ENCODE data around the gene FABP3.

FABP3 gene

GRCh38 chr1:31372751-31373055, 173 bp downstream of the FABP3 start:
- peaks cover 10% of the 10 kb centered on the region for H3K27me3 ChIP-seq (ENCODE audit: control insufficient read depth, insufficient read depth, low read length, poor library complexity, severe bottlenecking)
- H3K4me3 ChIP-seq (ENCODE audit: insufficient read depth, low read depth, low read length): peak overlapping the region; percentile 41
- no peaks in the 10 kb centered on the region for H3K9me3 ChIP-seq (ENCODE audit: control insufficient read depth, low read length)
- H3K27ac ChIP-seq (ENCODE audit: insufficient read depth, low read depth, low read length, poor library complexity, severe bottlenecking): peak overlapping the region; percentile 68
- 25 to 26% methylated on average over 10 of the region's 10 CpGs for WGBS, 2 experiments
- no peaks in the 10 kb centered on the region for H3K36me3 ChIP-seq (ENCODE audit: control insufficient read depth, insufficient read depth, low read length)
- peaks cover 20% of the 10 kb centered on the region for H3K4me1 ChIP-seq (ENCODE audit: control insufficient read depth, insufficient read depth, low read length)

- Histone ChIP-seq H3K4me1 (ENCODE audit: control insufficient read depth, insufficient read depth, low read length) (peaks cover 20% of the 10 kb centered on the region), H3K27ac (ENCODE audit: insufficient read depth, low read depth, low read length, poor library complexity, severe bottlenecking) (no peak overlapping the region), H3K27me3 (ENCODE audit: control insufficient read depth, insufficient read depth, low read length, poor library complexity, severe bottlenecking) (peaks cover 10% of the 10 kb centered on the region), H3K9me3 (ENCODE audit: control insufficient read depth, low read length) (no peaks in the 10 kb centered on the region), H3K36me3 (ENCODE audit: control insufficient read depth, insufficient read depth, low read length) (peaks cover 4% of the 10 kb centered on the region), H3K4me3 (ENCODE audit: insufficient read depth, low read depth, low read length) (no peak overlapping the region)
- WGBS, 2 experiments: 85 to 92% methylated on average over 3 of the region's 3 CpGs
These were observed 825 bp downstream of the FABP3 start for GRCh38 chr1:31372051-31372450.

GRCh38 chr1:31371121-31371959, 1.5 kb downstream of the FABP3 start:
- peaks cover 13% of the 10 kb centered on the region for H3K4me1 ChIP-seq (ENCODE audit: control insufficient read depth, insufficient read depth, low read length)
- H3K9me3 ChIP-seq (ENCODE audit: control insufficient read depth, low read length): no peaks in the 10 kb centered on the region
- peaks cover 4% of the 10 kb centered on the region for H3K36me3 ChIP-seq (ENCODE audit: control insufficient read depth, insufficient read depth, low read length)
- H3K27me3 ChIP-seq (ENCODE audit: control insufficient read depth, insufficient read depth, low read length, poor library complexity, severe bottlenecking): peaks cover 10% of the 10 kb centered on the region
- no peak overlapping the region for H3K4me3 ChIP-seq (ENCODE audit: insufficient read depth, low read depth, low read length)
- H3K27ac ChIP-seq (ENCODE audit: insufficient read depth, low read depth, low read length, poor library complexity, severe bottlenecking): no peak overlapping the region
- WGBS, 2 experiments: 92 to 93% methylated on average over 10 of the region's 10 CpGs

- Histone ChIP-seq H3K27ac (ENCODE audit: insufficient read depth, low read depth, low read length, poor library complexity, severe bottlenecking) (no peak overlapping the region), H3K36me3 (ENCODE audit: control insufficient read depth, insufficient read depth, low read length) (peaks cover 4% of the 10 kb centered on the region), H3K4me1 (ENCODE audit: control insufficient read depth, insufficient read depth, low read length) (peaks cover 13% of the 10 kb centered on the region), H3K27me3 (ENCODE audit: control insufficient read depth, insufficient read depth, low read length, poor library complexity, severe bottlenecking) (peaks cover 10% of the 10 kb centered on the region), H3K4me3 (ENCODE audit: insufficient read depth, low read depth, low read length) (no peak overlapping the region), H3K9me3 (ENCODE audit: control insufficient read depth, low read length) (no peaks in the 10 kb centered on the region)
- WGBS, 2 experiments: 94% methylated on average over 4 of the region's 4 CpGs
These were observed 2.3 kb downstream of the FABP3 start for GRCh38 chr1:31370565-31370964.

GRCh38 chr1:31370021-31370420, 2.9 kb downstream of the FABP3 start:
- H3K4me3 ChIP-seq (ENCODE audit: insufficient read depth, low read depth, low read length): no peak overlapping the region
- H3K27me3 ChIP-seq (ENCODE audit: control insufficient read depth, insufficient read depth, low read length, poor library complexity, severe bottlenecking): peaks cover 10% of the 10 kb centered on the region
- peaks cover 13% of the 10 kb centered on the region for H3K4me1 ChIP-seq (ENCODE audit: control insufficient read depth, insufficient read depth, low read length)
- H3K27ac ChIP-seq (ENCODE audit: insufficient read depth, low read depth, low read length, poor library complexity, severe bottlenecking): no peak overlapping the region
- WGBS, 2 experiments: 73 to 95% methylated on average over 2 of the region's 2 CpGs
- H3K9me3 ChIP-seq (ENCODE audit: control insufficient read depth, low read length): no peaks in the 10 kb centered on the region
- H3K36me3 ChIP-seq (ENCODE audit: control insufficient read depth, insufficient read depth, low read length): peaks cover 4% of the 10 kb centered on the region

- Histone ChIP-seq H3K4me3 (ENCODE audit: insufficient read depth, low read depth, low read length) (no peak overlapping the region), H3K27ac (ENCODE audit: insufficient read depth, low read depth, low read length, poor library complexity, severe bottlenecking) (no peak overlapping the region), H3K4me1 (ENCODE audit: control insufficient read depth, insufficient read depth, low read length) (peaks cover 13% of the 10 kb centered on the region), H3K36me3 (ENCODE audit: control insufficient read depth, insufficient read depth, low read length) (peaks cover 4% of the 10 kb centered on the region), H3K9me3 (ENCODE audit: control insufficient read depth, low read length) (no peaks in the 10 kb centered on the region), H3K27me3 (ENCODE audit: control insufficient read depth, insufficient read depth, low read length, poor library complexity, severe bottlenecking) (peaks cover 10% of the 10 kb centered on the region)
- 94 to 97% methylated on average over 3 of the region's 3 CpGs for WGBS, 2 experiments
These were observed 4.2 kb downstream of the FABP3 start for GRCh38 chr1:31368611-31369107.

- Histone ChIP-seq H3K9me3 (ENCODE audit: control insufficient read depth, low read length) (no peaks in the 10 kb centered on the region), H3K36me3 (ENCODE audit: control insufficient read depth, insufficient read depth, low read length) (peaks cover 4% of the 10 kb centered on the region), H3K4me3 (ENCODE audit: insufficient read depth, low read depth, low read length) (no peak overlapping the region), H3K4me1 (ENCODE audit: control insufficient read depth, insufficient read depth, low read length) (no peaks in the 10 kb centered on the region), H3K27ac (ENCODE audit: insufficient read depth, low read depth, low read length, poor library complexity, severe bottlenecking) (no peak overlapping the region), H3K27me3 (ENCODE audit: control insufficient read depth, insufficient read depth, low read length, poor library complexity, severe bottlenecking) (no peaks in the 10 kb centered on the region)
- WGBS, 2 experiments: 69 to 71% methylated on average over 2 of the region's 2 CpGs
These were observed 6.1 kb downstream of the FABP3 start for GRCh38 chr1:31366796-31367195.

GRCh38 chr1:31364561-31365250, 8.2 kb downstream of the FABP3 start:
- Histone ChIP-seq H3K27ac (ENCODE audit: insufficient read depth, low read depth, low read length, poor library complexity, severe bottlenecking) (no peak overlapping the region), H3K4me3 (ENCODE audit: insufficient read depth, low read depth, low read length) (no peak overlapping the region), H3K27me3 (ENCODE audit: control insufficient read depth, insufficient read depth, low read length, poor library complexity, severe bottlenecking) (no peaks in the 10 kb centered on the region), H3K9me3 (ENCODE audit: control insufficient read depth, low read length) (no peaks in the 10 kb centered on the region), H3K4me1 (ENCODE audit: control insufficient read depth, insufficient read depth, low read length) (no peaks in the 10 kb centered on the region), H3K36me3 (ENCODE audit: control insufficient read depth, insufficient read depth, low read length) (peaks cover 4% of the 10 kb centered on the region)
- WGBS, 2 experiments: 93 to 94% methylated on average over 3 of the region's 3 CpGs

GRCh38 chr1:31362032-31362431, 10.8 kb downstream of the FABP3 start:
- Histone ChIP-seq H3K9me3 (ENCODE audit: control insufficient read depth, low read length) (no peaks in the 10 kb centered on the region), H3K27ac (ENCODE audit: insufficient read depth, low read depth, low read length, poor library complexity, severe bottlenecking) (no peak overlapping the region), H3K27me3 (ENCODE audit: control insufficient read depth, insufficient read depth, low read length, poor library complexity, severe bottlenecking) (no peaks in the 10 kb centered on the region), H3K36me3 (ENCODE audit: control insufficient read depth, insufficient read depth, low read length) (no peaks in the 10 kb centered on the region), H3K4me3 (ENCODE audit: insufficient read depth, low read depth, low read length) (no peak overlapping the region), H3K4me1 (ENCODE audit: control insufficient read depth, insufficient read depth, low read length) (no peaks in the 10 kb centered on the region)
- 87 to 100% methylated on average over 3 of the region's 3 CpGs for WGBS, 2 experiments

- Histone ChIP-seq H3K4me3 (ENCODE audit: insufficient read depth, low read depth, low read length) (no peak overlapping the region), H3K36me3 (ENCODE audit: control insufficient read depth, insufficient read depth, low read length) (no peaks in the 10 kb centered on the region), H3K27me3 (ENCODE audit: control insufficient read depth, insufficient read depth, low read length, poor library complexity, severe bottlenecking) (no peaks in the 10 kb centered on the region), H3K9me3 (ENCODE audit: control insufficient read depth, low read length) (no peaks in the 10 kb centered on the region), H3K27ac (ENCODE audit: insufficient read depth, low read depth, low read length, poor library complexity, severe bottlenecking) (no peak overlapping the region), H3K4me1 (ENCODE audit: control insufficient read depth, insufficient read depth, low read length) (no peaks in the 10 kb centered on the region)
- 96 to 98% methylated on average over 6 of the region's 6 CpGs for WGBS, 2 experiments
These were observed 11.3 kb downstream of the FABP3 start for GRCh38 chr1:31361607-31362006.

Data from ectodermal cell (in vitro differentiated cells).